ENCODE data around the gene NEIL3. TPM values are rescaled to one million over a fixed set of nuclear protein-coding genes. Genes with fewer than 3 reads are reported as not detected.

Gene NEIL3
- total and polyA plus RNA-seq, 2 of the 8 experiments (the other 6 are each of a cell fraction or from before 2014, with no cell fraction given): 5.5 to 11.0 TPM

GRCh38 chr4:177282284-177282835 lies 27.3 kb upstream of the NEIL3 start (continued):
- TF ChIP-seq FOSL1 (IDR thresholded peaks at IDR 0.05; ENCODE audit: insufficient read depth, low read depth, low read length) (no peak), HDAC6 (IDR thresholded peaks at IDR 0.05; ENCODE audit: low read depth, low read length) (no peak), POLR2A (IDR thresholded peaks at IDR 0.05; ENCODE audit: control extremely low read depth in 1 of 2, low read depth in 2 of 2, low read length in 2 of 2) (no peak), SRF (IDR thresholded peaks at IDR 0.05; ENCODE audit: low read depth, low read length) (no peak), TEAD4 (IDR thresholded peaks at IDR 0.05; ENCODE audit: low read depth, low read length) (no peak), TCF12 (IDR thresholded peaks at IDR 0.05; ENCODE audit: low read depth, low read length) (no peak), SIX5 (IDR thresholded peaks at IDR 0.05; ENCODE audit: low read depth, low read length) (no peak)

All from H1 (cell line).